IgD-negative memory B cell (primary cell): ENCODE results near the gene SCAF8. TPM values are rescaled to one million over a fixed set of nuclear protein-coding genes. Genes with fewer than 3 reads are reported as not detected.
"Not testable (repeated sequence)": the region's sequence is repeated elsewhere in the genome, so short reads cannot be mapped to it uniquely, and the experiment has no call there.

Experiments used
- H3K27ac Mint-ChIP-seq, 3 donors: one replicate each; pipeline ENCODE4 v1.8.0; 2020 to 2022; ENCODE audit warnings: mild to moderate bottlenecking in 3 of 3, mixed read lengths in 3 of 3, moderate library complexity in 1 of 3
- H3K27me3 Mint-ChIP-seq: one replicate; pipeline ENCODE4 v1.8.0; 2021; ENCODE audit warnings: mixed read lengths
- H3K36me3 Mint-ChIP-seq: one replicate; pipeline ENCODE4 v1.8.0; 2020; ENCODE audit warnings: mild to moderate bottlenecking, mixed read lengths
- H3K4me1 Mint-ChIP-seq, 3 donors: one replicate each; pipeline ENCODE4 v1.8.0; 2020 to 2022; ENCODE audit warnings: mixed read lengths in 3 of 3, mild to moderate bottlenecking in 1 of 3
- H3K4me3 Mint-ChIP-seq, 4 donors: one replicate each; pipeline ENCODE4 v1.8.0; 2020 to 2022; ENCODE audit warnings: mild to moderate bottlenecking in 4 of 4, mixed read lengths in 4 of 4, moderate library complexity in 3 of 4
- H3K9me3 Mint-ChIP-seq, 3 donors: one replicate each; pipeline ENCODE4 v1.8.0; 2020 to 2021; ENCODE audit warnings: mixed read lengths in 3 of 3, mild to moderate bottlenecking in 1 of 3
- polyA plus RNA-seq: library from polyadenylated mRNA; unstranded; fragments of 300-500 nt; fragmentation: Illumina TruSeq; gene quantifications from one replicate; pipeline ENCODE4 v1.2.3, GENCODE V29; 2021

The SCAF8 gene
- polyA plus RNA-seq, 1 donor from 2014 or later: 16.5 TPM

DNA sequence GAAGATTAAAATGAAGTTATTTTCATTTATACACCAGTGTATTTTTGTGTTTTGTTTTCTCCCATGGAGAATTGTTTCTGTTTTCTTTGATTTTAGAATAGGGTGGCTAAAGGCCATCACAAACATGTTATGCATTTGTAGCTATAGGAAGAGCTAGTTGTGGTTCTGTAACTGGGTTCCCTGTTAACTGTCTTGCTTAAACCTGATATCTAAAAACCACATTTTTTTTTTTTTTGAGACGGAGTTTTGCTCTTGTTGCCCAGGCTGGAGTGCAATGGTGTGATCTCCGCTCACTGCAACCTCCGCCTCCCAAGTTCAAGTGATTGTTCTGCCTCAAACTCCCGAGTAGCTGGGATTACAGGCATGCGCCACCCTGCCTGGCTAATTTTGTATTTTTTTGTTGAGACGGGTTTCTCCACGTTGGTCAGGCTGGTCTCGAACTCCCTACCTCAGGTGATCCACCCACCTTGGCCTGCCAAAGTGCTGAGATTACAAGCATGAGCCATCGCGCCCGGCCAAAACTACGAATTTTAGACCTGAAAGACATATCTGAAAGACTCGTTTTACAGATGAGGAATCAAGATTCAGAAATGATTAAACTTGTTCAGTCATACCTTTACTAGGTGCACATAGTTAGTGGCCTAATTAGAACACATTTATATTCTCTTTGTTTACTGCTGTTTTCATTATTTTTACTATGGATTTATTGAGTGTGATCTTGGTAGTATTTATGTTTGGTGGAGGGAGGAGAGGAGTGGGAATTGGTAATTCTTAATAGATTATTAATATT is 18.0 kb downstream of the SCAF8 start:
- Mint-ChIP-seq H3K9me3 (no peaks in the 10 kb centered on the region), H3K4me3 (peak overlapping the region in 2 of 4 donors; percentile 33 to 61), H3K36me3 (peaks cover 7% of the 10 kb centered on the region), H3K27ac (peak overlapping the region in 1 of 3 donors; percentile 31), H3K4me1 (peaks cover 28 to 56% (median 46%) of the 10 kb centered on the region in 3 donors), H3K27me3 (no peaks in the 10 kb centered on the region)

DNA sequence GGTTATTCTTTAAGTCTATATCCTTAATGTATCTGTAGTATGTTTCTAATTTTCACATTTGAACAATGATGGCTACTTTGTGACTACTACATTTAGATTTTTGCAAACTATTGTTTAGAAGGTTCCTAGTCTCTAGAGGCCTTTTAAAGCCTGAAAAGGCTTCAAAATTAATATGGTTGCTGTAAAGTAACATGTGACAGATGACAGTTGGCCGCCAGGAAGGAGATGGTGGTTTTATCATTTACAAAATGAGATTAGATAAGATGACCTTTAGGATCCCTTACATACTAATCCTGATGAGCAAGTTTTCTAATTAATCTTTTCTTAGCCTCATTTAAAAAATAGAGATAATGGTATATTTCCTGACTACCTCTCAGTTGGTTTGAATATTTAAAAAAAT is 18.8 kb downstream of the SCAF8 start:
- Mint-ChIP-seq H3K27me3 (no peaks in the 10 kb centered on the region), H3K9me3 (no peaks in the 10 kb centered on the region), H3K27ac (no peak overlapping the region), H3K36me3 (peaks cover 7% of the 10 kb centered on the region), H3K4me3 (no peak overlapping the region), H3K4me1 (peaks cover 29 to 51% (median 47%) of the 10 kb centered on the region in 3 donors)

DNA sequence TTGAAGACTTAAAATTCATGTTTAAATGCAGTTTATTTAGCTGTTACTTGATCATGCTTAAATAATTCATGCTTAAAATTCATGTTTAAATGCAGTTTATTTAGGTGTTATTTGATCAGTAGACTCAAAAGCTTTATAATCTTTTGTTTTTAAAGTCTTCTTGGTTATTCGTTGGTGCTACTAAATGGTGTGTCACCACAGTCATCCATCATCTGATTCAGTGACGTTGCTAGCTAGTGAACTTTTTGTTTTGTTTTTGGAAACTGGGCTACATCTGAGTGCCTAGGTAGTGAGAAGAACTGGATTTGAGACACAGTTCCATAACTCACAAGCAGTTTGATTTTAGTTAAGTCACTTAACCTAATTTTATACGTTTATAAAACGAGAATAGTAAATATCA is 20.9 kb downstream of the SCAF8 start:
- Mint-ChIP-seq H3K36me3 (peaks cover 2% of the 10 kb centered on the region), H3K4me1 (peaks cover 33 to 53% (median 52%) of the 10 kb centered on the region in 3 donors), H3K4me3 (no peak overlapping the region)

DNA sequence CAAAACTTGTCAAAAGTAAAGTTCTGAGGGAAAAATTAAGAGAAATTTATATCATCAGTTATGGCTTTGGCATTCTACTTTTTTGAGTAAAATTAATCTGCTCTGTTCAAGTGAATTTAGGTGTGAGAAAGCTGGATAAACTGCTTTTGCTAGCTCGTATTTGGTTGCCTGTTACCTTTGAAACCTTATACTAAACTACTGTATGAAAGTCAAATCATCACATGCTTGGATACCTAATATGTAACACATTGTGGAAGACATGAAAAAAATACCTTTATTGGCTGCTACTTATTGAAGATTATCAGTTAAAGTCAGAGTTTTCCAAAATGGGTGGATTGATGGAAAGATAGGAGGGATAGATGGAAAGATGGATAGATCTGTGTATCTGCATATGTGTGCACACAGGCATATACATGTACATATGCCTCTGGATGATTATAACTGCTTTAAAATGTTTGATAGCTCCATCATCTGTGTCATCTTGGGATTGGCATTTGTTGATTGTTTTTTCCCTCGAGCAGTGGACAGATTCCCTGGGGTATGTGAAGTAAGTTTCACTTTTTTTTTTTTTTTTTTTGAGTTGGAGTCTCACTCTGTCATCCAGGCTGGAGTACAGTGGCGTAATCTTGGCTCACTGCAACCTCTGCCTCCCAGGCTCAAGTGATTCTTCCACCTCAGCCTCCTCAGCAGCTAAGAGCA is 24.3 kb downstream of the SCAF8 start:
- peak overlapping the region in 1 of 4 donors; percentile 17 for H3K4me3 Mint-ChIP-seq
- H3K27me3 Mint-ChIP-seq: no peaks in the 10 kb centered on the region
- peak overlapping the region in 1 of 3 donors; percentile 83 for H3K27ac Mint-ChIP-seq
- H3K9me3 Mint-ChIP-seq: no peaks in the 10 kb centered on the region
- peaks cover 6% of the 10 kb centered on the region for H3K36me3 Mint-ChIP-seq
- peaks cover 27 to 38% (median 36%) of the 10 kb centered on the region in 3 donors for H3K4me1 Mint-ChIP-seq

More for the DNA sequence above, 20.9 kb downstream of the SCAF8 start:
- H3K27ac Mint-ChIP-seq: peak overlapping the region in 1 of 3 donors; percentile 31
- no peaks in the 10 kb centered on the region for H3K9me3 Mint-ChIP-seq
- no peaks in the 10 kb centered on the region for H3K27me3 Mint-ChIP-seq

DNA sequence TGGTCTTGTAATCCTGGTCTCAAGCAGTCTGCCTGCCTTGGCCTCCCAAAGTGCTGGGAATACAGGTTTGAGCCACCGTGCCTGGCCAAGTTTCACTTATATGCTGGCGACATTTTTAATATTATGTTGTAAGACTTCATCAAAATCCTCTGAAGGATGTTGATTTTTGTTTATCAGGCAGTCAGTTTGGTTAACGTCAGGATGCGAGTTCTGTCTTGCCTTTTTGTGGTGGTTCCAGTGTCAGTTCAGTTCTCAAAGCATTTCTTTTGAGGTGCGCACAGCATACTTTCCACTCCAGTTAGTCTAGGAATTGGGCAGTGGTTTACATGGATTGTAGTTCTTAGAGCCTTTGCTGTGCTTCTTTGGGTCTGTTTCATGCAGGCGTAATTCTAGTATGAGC is 24.9 kb downstream of the SCAF8 start:
- Mint-ChIP-seq H3K27ac (no peak overlapping the region), H3K36me3 (peaks cover 6% of the 10 kb centered on the region), H3K27me3 (no peaks in the 10 kb centered on the region), H3K4me1 (peaks cover 29 to 42% (median 40%) of the 10 kb centered on the region in 3 donors), H3K9me3 (no peaks in the 10 kb centered on the region), H3K4me3 (peak overlapping the region in 1 of 4 donors; percentile 39)

DNA sequence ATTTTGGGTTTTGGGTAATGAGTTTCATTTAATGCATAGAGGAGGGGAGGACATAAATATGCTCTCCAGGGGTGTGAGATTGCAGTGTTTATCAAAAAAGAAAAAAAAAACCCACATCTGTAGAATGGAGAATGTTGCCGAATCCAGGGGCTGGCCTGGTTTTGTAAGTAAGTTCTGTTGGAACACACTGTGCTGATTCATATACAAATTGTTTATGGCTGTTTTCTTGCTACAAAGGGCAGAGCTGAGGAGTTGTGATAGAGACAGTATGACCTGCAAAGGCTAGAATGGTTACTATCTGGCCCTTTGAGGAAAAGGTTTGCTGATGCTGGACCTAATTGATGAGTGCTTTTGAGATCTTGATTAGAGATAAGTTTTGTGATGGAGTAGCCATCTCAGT is 30.4 kb downstream of the SCAF8 start:
- H3K4me3 Mint-ChIP-seq: peak overlapping the region in 1 of 4 donors; percentile 20
- H3K36me3 Mint-ChIP-seq: peaks cover 8% of the 10 kb centered on the region
- no peaks in the 10 kb centered on the region for H3K9me3 Mint-ChIP-seq
- H3K27me3 Mint-ChIP-seq: no peaks in the 10 kb centered on the region
- H3K27ac Mint-ChIP-seq: no peak overlapping the region
- H3K4me1 Mint-ChIP-seq: peaks cover 46 to 56% (median 54%) of the 10 kb centered on the region in 3 donors

DNA sequence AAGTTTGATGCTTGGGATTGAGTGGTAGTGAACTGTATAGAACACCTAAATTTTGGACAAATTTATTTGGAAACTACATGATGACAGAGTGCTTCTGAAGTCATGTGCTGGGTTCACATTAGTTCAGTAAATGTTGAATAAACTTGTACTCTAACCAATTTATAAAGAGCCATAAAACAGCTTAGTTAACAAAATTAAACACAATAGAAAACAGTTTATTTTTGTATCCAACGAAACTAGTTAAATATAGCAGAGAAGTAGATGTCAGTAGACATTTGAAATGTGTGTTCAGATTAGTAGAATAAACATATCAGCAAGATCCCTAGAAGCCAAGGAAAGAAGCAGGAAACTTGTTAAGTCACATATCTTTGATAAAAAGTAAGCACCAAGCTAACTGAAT is 32.1 kb downstream of the SCAF8 start:
- Mint-ChIP-seq H3K27ac (peak overlapping the region in 1 of 3 donors; percentile 9), H3K9me3 (no peaks in the 10 kb centered on the region), H3K36me3 (peaks cover 4% of the 10 kb centered on the region), H3K4me3 (no peak overlapping the region), H3K4me1 (peaks cover 48 to 60% (median 59%) of the 10 kb centered on the region in 3 donors), H3K27me3 (no peaks in the 10 kb centered on the region)

DNA sequence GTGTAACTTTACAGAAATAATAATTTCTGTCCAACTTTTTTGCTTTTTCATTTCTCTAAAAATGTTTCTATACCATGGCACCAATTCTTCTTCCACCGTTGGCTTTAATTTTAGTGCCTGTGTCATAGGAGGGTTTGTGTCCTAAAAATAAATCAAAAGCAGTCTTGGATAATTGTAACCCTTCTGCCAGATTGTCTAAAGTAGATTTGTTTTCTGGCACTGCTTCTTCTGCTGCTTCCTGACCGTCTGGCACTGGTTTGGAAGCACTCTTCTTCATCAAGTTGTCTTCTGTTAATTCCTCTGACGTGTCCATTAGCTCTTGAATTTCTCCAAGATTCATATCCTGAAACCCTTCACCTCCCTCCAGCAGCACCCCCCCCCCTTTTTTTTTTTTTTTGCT is 33.1 kb downstream of the SCAF8 start:
- no peaks in the 10 kb centered on the region for H3K27me3 Mint-ChIP-seq
- peak overlapping the region in 1 of 4 donors; percentile 45 for H3K4me3 Mint-ChIP-seq
- H3K4me1 Mint-ChIP-seq: peaks cover 54 to 66% (median 65%) of the 10 kb centered on the region in 3 donors
- peaks cover 3% of the 10 kb centered on the region for H3K36me3 Mint-ChIP-seq
- H3K9me3 Mint-ChIP-seq: no peaks in the 10 kb centered on the region
- H3K27ac Mint-ChIP-seq: no peak overlapping the region

DNA sequence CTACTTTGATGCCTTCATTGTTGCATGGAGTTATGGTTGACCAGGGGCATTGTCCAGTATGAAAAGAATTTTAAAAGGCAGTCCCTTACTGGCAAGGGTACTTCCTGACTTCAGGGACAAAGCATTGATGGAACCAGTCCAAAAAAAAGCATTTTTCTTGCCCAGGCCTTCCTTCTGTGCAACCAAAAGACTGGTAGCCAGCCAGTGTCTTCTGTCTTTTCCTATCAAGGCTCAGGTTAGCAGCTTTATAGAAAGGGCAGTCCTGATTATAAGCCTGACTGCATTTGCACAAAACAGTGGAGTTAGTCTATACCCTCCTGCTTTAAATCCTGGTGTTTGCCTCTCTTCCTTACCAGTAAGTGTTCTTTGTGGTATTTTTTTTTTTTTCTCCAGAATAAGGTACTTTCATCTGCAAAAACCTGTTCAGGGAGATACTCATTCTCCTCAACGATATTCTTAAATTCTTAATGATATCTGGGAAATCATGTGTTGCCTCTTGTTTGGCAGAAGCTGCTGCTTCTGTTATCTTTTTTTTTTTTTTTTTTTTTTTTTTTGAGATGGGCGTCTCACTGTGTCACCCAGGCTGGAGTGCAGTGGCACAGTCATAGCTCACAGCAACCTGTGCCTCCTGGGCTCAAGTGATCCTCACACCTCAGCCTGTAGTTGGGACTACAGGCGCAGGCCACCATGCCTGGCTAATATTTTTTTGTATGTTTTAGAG is 33.9 kb downstream of the SCAF8 start:
- H3K4me1 Mint-ChIP-seq: peaks cover 56 to 73% (median 71%) of the 10 kb centered on the region in 3 donors
- peak overlapping the region in 1 of 3 donors; percentile 50 for H3K27ac Mint-ChIP-seq
- H3K4me3 Mint-ChIP-seq: peak overlapping the region in 2 of 4 donors; percentile 40 to 41

DNA sequence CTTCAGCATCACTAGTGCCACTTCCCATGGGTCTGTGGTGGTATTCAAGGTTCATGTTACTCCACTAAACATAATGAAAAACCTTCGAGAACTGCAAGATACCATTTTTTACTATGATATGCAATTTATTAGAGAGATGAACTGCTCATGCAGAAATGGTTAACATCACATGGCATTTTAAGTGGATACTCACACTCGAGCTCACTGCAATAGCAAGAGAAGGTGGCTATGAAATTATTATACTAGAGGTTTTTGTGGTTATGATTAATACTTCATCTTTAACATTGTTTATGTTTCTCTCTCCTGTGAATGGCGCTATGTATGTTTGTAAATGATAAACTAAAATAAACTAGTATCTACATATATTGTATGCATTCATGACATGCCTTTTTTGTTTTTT is 35.1 kb downstream of the SCAF8 start:
- Mint-ChIP-seq H3K27ac (no peak overlapping the region), H3K4me3 (no peak overlapping the region), H3K27me3 (no peaks in the 10 kb centered on the region), H3K9me3 (no peaks in the 10 kb centered on the region), H3K4me1 (peaks cover 58 to 73% (median 70%) of the 10 kb centered on the region in 3 donors), H3K36me3 (peaks cover 5% of the 10 kb centered on the region)

More for the DNA sequence above, 33.9 kb downstream of the SCAF8 start:
- peaks cover 5% of the 10 kb centered on the region for H3K36me3 Mint-ChIP-seq
- H3K9me3 Mint-ChIP-seq: no peaks in the 10 kb centered on the region
- H3K27me3 Mint-ChIP-seq: no peaks in the 10 kb centered on the region

DNA sequence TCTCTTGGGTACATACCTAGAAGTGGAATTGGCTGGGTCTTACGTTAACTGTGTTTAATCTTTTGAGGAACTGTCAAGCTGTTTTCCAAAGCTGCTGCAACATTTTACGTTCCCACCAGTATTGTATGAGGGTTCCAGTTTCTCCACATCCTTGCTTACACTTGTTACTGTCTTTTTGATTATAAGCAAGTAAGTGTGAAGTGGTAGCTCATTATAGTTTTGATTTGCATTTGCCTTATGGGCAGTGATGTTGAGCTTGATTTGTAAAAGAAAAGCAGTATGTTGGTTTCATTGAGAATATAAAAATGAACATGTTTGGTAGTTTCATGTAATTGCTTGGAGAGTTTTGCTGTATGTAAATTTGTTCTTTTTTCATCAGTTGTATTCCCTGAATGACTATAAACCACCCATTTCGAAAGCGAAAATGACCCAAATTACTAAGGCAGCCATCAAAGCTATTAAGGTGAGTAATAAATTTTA is 40.4 kb downstream of the SCAF8 start:
- Mint-ChIP-seq H3K27ac (peak overlapping the region; percentile 39 to 54 (median 39)), H3K4me1 (peaks cover 39 to 45% (median 39%) of the 10 kb centered on the region in 3 donors), H3K36me3 (peaks cover 2% of the 10 kb centered on the region), H3K4me3 (peak overlapping the region in 1 of 4 donors; percentile 50), H3K9me3 (no peaks in the 10 kb centered on the region), H3K27me3 (no peaks in the 10 kb centered on the region)

DNA sequence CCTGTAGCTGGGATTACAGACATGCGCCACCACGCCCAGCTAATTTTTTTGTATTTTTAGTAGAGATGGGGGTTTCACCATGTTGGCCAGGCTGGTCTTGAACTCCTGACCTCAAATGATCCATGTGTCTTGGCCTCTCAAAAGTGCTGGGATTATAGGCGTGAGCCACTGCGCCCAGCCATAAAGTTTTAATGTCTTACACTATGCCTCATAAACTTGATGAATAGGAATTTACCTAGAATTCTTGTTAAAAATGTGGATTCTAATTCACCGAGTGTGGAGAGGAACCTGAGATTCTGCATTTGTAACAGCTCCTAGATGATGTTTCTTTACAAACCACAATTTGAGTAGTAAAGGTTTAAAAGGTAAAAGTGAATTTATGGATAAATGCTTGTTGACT is 45.9 kb downstream of the SCAF8 start:
- not testable (repeated sequence) for H3K4me3 Mint-ChIP-seq, H3K27ac Mint-ChIP-seq, H3K36me3 Mint-ChIP-seq, H3K27me3 Mint-ChIP-seq, H3K9me3 Mint-ChIP-seq
- H3K4me1 Mint-ChIP-seq: peaks cover 13 to 36% (median 14%) of the 10 kb centered on the region in 3 donors

DNA sequence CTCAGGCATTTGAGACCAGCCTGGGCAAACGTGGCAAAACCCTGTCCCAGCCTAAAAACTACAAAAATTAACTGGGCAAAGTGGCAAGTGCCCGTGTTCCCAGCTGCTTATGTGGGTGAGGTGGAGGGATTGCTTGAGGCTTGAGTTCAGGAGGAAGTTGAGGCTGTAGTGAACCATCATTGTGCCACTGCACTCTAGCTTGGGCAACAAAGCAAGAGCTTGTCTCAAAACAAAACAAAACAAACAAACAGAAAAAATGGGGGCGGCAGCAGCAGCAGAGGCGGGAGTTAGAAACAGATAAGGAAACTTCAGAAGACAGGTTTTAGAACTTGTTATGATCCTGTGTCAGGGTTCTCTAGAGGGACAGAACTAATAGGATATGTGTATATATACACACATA is 49.0 kb downstream of the SCAF8 start:
- H3K27ac Mint-ChIP-seq: peak overlapping the region in 2 of 3 donors; percentile 48 to 83
- H3K9me3 Mint-ChIP-seq: peaks cover 0 to 1% (median 0%) of the 10 kb centered on the region in 3 donors
- peaks cover 10 to 31% (median 11%) of the 10 kb centered on the region in 3 donors for H3K4me1 Mint-ChIP-seq
- peaks cover 3% of the 10 kb centered on the region for H3K36me3 Mint-ChIP-seq
- no peaks in the 10 kb centered on the region for H3K27me3 Mint-ChIP-seq
- H3K4me3 Mint-ChIP-seq: peak overlapping the region in 1 of 4 donors; percentile 20

DNA sequence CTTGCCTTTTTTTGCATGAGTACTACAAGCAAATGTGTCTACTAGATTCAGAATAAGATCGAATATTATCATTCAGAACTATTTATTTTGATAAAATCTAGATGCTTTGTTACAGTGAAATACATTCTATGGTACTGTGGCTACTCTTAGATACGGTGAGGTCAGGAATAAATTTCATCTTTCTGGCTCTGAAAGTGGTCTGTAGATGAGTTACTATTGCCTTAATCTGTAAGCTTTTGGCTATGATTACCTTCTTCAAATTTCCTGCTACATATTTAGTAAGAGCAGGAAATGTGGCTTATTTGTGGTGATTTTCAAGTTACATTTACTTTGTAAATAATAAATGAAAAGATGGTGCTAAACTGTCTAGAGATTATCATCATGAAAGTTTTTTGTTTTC is 50.0 kb downstream of the SCAF8 start:
- Mint-ChIP-seq H3K27ac (no peak overlapping the region), H3K4me3 (no peak overlapping the region), H3K9me3 (peaks cover 0 to 1% (median 0%) of the 10 kb centered on the region in 3 donors), H3K27me3 (no peaks in the 10 kb centered on the region), H3K4me1 (peaks cover 6 to 31% (median 12%) of the 10 kb centered on the region in 3 donors), H3K36me3 (peaks cover 3% of the 10 kb centered on the region)
